ENCODE data around the gene SLC1A7.
A peak's percentile ranks its signal among the peaks of the same experiment; 100 is the strongest.

SLC1A7 gene

DNA sequence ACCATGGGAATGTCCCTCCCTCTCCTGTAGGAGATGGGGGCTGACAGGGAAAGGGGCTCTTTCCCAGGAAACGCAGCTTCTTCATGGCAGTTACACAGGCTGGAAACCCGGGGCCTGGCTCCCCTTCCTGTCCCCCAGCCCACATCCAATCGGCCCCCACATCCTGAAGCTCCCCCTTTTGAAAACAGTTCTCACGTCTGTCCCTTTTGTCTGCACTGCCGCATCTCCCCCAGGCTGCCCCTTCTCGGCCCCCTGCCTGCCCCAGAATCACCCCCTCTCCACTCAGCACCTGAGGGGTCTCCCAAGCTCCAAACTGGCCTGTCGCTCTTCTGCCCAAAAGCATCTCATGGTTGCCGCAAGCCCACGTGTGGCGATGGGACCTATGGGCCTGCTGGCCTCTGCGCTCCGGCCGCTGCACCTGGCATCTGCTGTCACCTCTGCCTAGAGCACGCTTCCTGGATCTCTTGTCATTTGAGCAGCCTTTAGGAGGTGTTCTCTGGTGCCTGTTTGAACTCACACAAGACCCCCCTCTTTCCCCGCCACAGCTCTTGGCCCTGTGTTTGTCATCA, 867 bp downstream of the SLC1A7 start:
- H3K9me3 ChIP-seq (replicated peaks; ENCODE audit: low read length) = no peaks in the 10 kb centered on the region
- H3K27me3 ChIP-seq (ENCODE audit: control insufficient read depth, insufficient read depth, low read length) = no peaks in the 10 kb centered on the region
- H3K4me2 ChIP-seq (ENCODE audit: low read length) = no peak overlapping the region
- H3K9ac ChIP-seq (ENCODE audit: low read depth, low read length) = no peak overlapping the region
- H3K36me3 ChIP-seq (ENCODE audit: insufficient read depth, low read length) = no peaks in the 10 kb centered on the region
- H3K4me3 ChIP-seq (ENCODE audit: low read length) = no peak overlapping the region
- H3K4me1 ChIP-seq (ENCODE audit: control insufficient read depth, insufficient read depth, low read length) = peaks cover 26% of the 10 kb centered on the region

DNA sequence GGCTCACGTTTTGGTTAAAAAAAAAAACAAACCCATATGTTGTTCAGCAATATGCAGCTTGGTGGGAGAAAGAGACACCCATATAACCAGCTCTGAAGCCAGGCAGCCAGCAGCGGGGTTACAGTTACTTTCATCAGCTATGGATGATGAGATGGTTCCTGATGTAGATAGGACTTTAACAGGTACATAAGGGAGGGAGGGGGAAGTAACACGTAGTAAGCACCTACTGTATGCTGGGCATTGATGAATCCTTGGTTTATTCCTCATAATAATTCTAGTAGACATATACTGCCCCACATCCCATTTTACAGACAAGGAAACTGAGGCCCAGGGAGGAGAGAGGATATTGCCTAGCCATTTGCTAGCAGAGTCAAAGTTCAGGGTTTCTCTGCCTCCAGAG, 2.0 kb downstream of the SLC1A7 start:
- Histone ChIP-seq H3K4me2 (ENCODE audit: low read length) (no peak overlapping the region), H3K36me3 (ENCODE audit: insufficient read depth, low read length) (no peaks in the 10 kb centered on the region), H3K4me1 (ENCODE audit: control insufficient read depth, insufficient read depth, low read length) (peaks cover 20% of the 10 kb centered on the region), H3K9me3 (replicated peaks; ENCODE audit: low read length) (no peaks in the 10 kb centered on the region), H3K27me3 (ENCODE audit: control insufficient read depth, insufficient read depth, low read length) (no peaks in the 10 kb centered on the region), H3K4me3 (ENCODE audit: low read length) (no peak overlapping the region), H3K9ac (ENCODE audit: low read depth, low read length) (no peak overlapping the region)

DNA sequence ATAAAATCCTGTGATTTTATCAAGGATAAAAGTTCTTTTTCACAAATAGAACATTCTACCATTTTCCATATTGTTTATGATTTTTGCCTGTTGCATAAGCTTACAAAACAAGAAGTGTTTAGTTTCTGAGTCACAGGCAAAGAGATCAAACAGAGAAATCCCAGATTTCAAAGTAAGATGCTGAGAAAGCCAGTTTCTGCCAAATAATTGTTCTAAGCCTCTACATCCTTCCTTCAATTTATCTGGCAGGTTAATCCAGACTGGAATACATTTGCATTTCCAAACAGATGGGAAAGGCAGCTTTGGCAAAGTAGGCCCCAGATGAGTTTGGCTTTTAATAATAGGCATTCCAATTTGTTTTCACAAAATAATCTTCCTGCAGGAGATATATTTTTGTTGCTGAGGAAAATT, 2.5 kb downstream of the SLC1A7 start:
- Histone ChIP-seq H3K27me3 (ENCODE audit: control insufficient read depth, insufficient read depth, low read length) (no peaks in the 10 kb centered on the region), H3K36me3 (ENCODE audit: insufficient read depth, low read length) (no peaks in the 10 kb centered on the region), H3K9ac (ENCODE audit: low read depth, low read length) (no peak overlapping the region), H3K4me2 (ENCODE audit: low read length) (no peak overlapping the region), H3K4me1 (ENCODE audit: control insufficient read depth, insufficient read depth, low read length) (peaks cover 22% of the 10 kb centered on the region), H3K9me3 (replicated peaks; ENCODE audit: low read length) (no peaks in the 10 kb centered on the region), H3K4me3 (ENCODE audit: low read length) (no peak overlapping the region)

DNA sequence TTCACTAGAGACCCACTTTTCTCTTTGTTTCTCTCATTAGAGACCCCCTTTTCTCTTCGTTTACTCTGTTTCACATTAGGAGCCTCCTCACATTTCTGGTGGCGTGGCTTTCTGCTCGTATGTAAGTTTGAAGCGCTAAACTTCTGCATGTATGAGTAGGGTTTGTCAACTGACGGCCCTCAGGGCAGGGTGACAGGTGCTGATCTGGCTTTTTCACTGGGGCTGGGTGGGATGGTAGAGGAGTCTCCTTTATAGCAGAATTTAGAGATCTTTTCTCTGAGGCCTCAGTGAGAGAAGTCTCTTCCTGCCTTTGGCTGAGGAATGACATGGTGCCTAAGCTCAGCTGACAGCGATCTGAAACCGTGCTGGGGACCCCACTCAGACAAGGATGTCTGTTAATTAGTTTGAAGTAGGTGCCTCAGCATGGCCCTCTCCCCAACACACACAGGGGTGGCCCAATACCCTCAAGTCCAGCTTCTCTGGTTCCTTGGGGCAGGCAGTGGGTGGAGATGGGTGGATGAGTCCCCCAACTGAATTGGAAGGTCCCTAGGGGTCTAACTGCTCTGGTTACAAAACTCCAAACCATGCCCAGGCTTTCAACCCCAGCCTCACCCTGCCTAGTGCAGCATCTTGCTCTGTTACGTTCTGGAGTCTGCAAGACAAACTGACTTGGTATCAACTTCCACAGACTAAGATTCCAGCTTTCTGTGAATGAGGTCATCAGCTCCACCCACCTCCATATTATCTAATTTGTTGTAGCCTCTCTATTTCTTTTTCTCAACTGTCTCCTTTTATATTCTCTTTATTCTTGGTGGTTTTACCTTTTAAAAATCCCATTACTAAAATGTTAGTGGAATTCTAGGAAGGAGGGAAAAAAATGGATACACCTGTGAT, 3.2 kb downstream of the SLC1A7 start:
- no peaks in the 10 kb centered on the region for H3K27me3 ChIP-seq (ENCODE audit: control insufficient read depth, insufficient read depth, low read length)
- H3K4me2 ChIP-seq (ENCODE audit: low read length) = no peak overlapping the region
- H3K4me3 ChIP-seq (ENCODE audit: low read length) = no peak overlapping the region
- H3K4me1 ChIP-seq (ENCODE audit: control insufficient read depth, insufficient read depth, low read length) = peaks cover 24% of the 10 kb centered on the region
- H3K9me3 ChIP-seq (replicated peaks; ENCODE audit: low read length) = no peaks in the 10 kb centered on the region
- no peaks in the 10 kb centered on the region for H3K36me3 ChIP-seq (ENCODE audit: insufficient read depth, low read length)
- no peak overlapping the region for H3K9ac ChIP-seq (ENCODE audit: low read depth, low read length)

DNA sequence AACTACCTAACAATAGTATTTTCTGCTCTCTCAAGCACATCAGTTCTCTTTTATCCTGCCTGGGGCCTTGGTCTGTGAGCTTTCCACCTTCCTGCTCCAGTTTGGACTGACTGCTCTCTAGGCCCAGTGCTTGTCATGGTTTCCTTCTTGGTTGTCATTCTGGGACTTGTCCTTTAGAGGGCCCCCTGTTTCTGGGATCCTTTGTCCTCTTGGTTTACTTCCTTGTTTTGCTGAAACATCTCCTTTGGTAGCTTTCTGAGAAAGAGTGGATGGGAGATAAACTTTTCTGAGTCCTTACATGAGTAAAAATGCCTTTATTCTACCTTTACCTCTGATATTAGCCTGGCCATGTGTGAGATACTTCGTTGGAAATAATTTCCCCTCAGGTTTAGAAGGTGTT, 4.7 kb downstream of the SLC1A7 start:
- no peaks in the 10 kb centered on the region for H3K27me3 ChIP-seq (ENCODE audit: control insufficient read depth, insufficient read depth, low read length)
- no peaks in the 10 kb centered on the region for H3K9me3 ChIP-seq (replicated peaks; ENCODE audit: low read length)
- no peaks in the 10 kb centered on the region for H3K36me3 ChIP-seq (ENCODE audit: insufficient read depth, low read length)
- H3K9ac ChIP-seq (ENCODE audit: low read depth, low read length) = no peak overlapping the region
- peaks cover 24% of the 10 kb centered on the region for H3K4me1 ChIP-seq (ENCODE audit: control insufficient read depth, insufficient read depth, low read length)
- no peak overlapping the region for H3K4me2 ChIP-seq (ENCODE audit: low read length)
- no peak overlapping the region for H3K4me3 ChIP-seq (ENCODE audit: low read length)

DNA sequence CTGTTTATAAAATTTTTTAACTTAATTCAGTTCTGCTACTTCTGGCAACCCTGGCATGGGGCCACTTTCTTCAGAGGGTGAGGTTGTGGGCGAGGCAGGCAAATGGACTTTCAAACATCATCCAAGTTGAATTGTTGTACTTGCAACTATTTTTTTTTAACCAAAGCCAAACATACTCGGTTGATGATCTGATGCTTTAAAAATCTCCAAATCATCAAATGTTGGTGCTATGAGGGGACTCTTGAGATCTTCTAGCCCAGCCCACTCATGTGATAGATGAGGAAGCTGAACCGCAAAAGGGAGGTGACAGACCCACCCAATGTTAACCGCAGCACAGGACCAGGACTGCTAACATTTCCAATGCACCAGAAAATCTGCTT, 6.7 kb downstream of the SLC1A7 start:
- Histone ChIP-seq H3K27me3 (ENCODE audit: control insufficient read depth, insufficient read depth, low read length) (no peaks in the 10 kb centered on the region), H3K9ac (ENCODE audit: low read depth, low read length) (peak overlapping the region; percentile 36), H3K4me1 (ENCODE audit: control insufficient read depth, insufficient read depth, low read length) (peaks cover 24% of the 10 kb centered on the region), H3K4me3 (ENCODE audit: low read length) (no peak overlapping the region), H3K4me2 (ENCODE audit: low read length) (peak overlapping the region; percentile 45), H3K36me3 (ENCODE audit: insufficient read depth, low read length) (no peaks in the 10 kb centered on the region), H3K9me3 (replicated peaks; ENCODE audit: low read length) (no peaks in the 10 kb centered on the region)

DNA sequence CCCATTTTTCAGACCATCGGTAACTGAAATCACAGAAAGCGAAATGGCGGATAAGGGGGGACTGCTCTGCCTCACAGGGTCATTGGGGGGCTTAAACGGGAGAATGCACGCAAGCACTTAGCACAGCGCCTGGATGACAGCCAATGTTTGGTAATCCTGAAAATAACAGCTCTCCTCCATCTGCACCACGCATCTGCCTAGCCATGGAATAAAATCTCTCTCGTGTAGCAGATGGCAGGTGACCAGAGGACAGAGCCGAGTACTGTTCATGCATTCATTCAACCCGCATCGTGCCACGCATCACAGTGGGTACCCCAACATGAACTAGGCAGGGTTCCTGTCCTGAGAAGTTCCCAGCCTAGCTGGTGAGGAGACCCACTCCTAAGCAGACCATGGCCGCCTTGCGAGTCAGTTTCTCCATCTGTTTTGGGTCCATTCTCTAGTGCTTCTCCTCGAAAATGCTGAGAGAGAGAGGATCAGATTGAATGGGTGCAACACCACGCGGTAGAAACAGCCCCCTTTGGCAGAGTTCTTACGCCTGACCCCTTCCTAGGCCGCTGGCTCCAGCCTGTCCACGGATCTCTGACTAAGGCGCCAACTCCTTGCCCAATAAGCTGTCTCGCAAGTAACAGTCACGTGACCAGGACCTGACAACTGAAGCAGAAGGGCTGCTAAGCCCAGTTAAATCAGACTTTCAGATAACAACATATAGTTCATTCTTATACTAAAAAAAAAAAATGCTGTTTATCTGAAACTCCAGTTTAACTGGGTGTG, 7.3 kb downstream of the SLC1A7 start:
- H3K4me1 ChIP-seq (ENCODE audit: control insufficient read depth, insufficient read depth, low read length) = peaks cover 20% of the 10 kb centered on the region
- no peaks in the 10 kb centered on the region for H3K9me3 ChIP-seq (replicated peaks; ENCODE audit: low read length)
- no peaks in the 10 kb centered on the region for H3K27me3 ChIP-seq (ENCODE audit: control insufficient read depth, insufficient read depth, low read length)
- peak overlapping the region; percentile 45 for H3K4me2 ChIP-seq (ENCODE audit: low read length)
- H3K4me3 ChIP-seq (ENCODE audit: low read length) = no peak overlapping the region
- peak overlapping the region; percentile 36 for H3K9ac ChIP-seq (ENCODE audit: low read depth, low read length)
- no peaks in the 10 kb centered on the region for H3K36me3 ChIP-seq (ENCODE audit: insufficient read depth, low read length)

DNA sequence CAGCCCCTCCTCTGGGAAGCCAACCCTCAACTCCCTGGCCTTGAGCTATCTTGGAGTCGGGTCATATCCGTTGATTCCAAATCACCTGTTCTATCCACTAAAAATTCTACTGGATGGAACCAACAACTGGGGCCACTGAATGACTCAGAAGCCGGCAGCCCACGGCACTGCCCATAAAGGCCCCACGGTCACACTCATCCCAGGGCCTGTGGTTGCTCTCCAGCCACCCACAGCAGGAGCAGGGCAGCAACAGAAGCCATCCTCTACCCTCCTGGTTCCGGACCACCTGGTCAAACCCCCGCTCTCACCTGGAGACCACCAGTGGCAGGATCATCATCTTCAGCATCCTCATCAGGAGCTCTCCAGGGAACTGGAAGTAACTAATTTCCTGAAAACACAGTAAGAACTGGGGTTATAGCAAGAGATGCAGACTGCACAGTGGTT, 8.4 kb downstream of the SLC1A7 start:
- no peaks in the 10 kb centered on the region for H3K27me3 ChIP-seq (ENCODE audit: control insufficient read depth, insufficient read depth, low read length)
- H3K9me3 ChIP-seq (replicated peaks; ENCODE audit: low read length) = no peaks in the 10 kb centered on the region
- no peak overlapping the region for H3K4me2 ChIP-seq (ENCODE audit: low read length)
- no peak overlapping the region for H3K4me3 ChIP-seq (ENCODE audit: low read length)
- H3K9ac ChIP-seq (ENCODE audit: low read depth, low read length) = no peak overlapping the region
- no peaks in the 10 kb centered on the region for H3K36me3 ChIP-seq (ENCODE audit: insufficient read depth, low read length)
- H3K4me1 ChIP-seq (ENCODE audit: control insufficient read depth, insufficient read depth, low read length) = peaks cover 11% of the 10 kb centered on the region

DNA sequence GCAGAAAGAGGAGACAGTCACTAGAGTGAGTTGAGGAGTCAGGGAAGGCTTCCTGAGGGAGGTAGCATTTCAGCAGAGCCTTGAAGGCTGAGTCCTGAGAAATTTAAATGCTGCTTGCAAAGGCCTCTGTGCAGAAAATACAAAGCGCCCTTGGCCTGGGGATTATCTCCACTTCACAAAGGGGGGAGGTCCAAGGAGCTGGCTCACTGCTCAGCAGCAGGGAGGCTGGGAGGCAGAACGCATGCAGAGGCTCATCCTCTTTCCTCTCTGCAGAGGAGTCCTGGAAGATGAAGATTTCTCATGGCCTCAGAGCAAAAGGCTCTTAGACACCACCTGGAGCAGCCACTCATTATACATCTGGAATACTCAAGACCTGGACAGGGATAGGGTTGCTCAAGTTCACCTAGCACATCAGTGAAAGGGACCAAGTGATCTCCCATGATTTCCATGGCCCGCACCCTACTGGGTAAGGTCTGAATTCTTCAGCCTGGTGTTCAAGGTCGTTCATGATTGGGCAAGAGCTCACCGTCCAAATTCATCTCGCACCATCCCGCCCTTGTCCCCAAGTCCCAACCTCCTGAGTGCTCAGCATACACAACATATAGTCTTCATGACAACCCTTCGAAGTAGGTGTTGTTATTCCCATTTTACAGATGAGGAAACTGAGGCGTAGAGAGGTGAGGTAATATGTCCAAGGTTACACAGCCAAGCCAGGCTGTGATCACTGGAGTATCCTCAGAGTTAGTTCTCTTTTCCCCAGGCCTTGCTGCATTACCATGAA, 9.0 kb downstream of the SLC1A7 start:
- Histone ChIP-seq H3K4me2 (ENCODE audit: low read length) (no peak overlapping the region), H3K9ac (ENCODE audit: low read depth, low read length) (no peak overlapping the region), H3K9me3 (replicated peaks; ENCODE audit: low read length) (no peaks in the 10 kb centered on the region), H3K27me3 (ENCODE audit: control insufficient read depth, insufficient read depth, low read length) (no peaks in the 10 kb centered on the region), H3K4me1 (ENCODE audit: control insufficient read depth, insufficient read depth, low read length) (peaks cover 11% of the 10 kb centered on the region), H3K4me3 (ENCODE audit: low read length) (no peak overlapping the region), H3K36me3 (ENCODE audit: insufficient read depth, low read length) (no peaks in the 10 kb centered on the region)

DNA sequence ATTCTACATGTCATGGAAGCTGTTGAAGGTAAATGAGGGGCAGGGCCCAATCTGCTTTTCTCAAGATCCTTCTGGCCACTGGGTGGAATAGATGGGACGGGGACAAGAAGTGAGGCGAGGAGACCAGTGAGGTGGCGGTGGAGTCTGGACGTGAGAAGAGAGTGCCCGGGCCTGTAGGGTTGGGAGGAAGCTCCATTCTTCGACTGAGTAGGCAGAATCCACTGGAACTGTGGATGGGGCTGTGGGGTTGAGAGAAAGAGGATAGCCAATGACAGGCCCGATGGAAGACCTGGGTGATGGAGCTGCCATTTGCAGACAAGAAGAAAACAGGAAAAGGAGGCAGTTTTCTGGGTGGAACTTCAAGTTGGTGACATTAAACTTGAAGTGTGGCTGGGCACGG, 10.3 kb downstream of the SLC1A7 start:
- H3K4me1 ChIP-seq (ENCODE audit: control insufficient read depth, insufficient read depth, low read length) = peaks cover 11% of the 10 kb centered on the region
- H3K9me3 ChIP-seq (replicated peaks; ENCODE audit: low read length) = no peaks in the 10 kb centered on the region
- no peaks in the 10 kb centered on the region for H3K36me3 ChIP-seq (ENCODE audit: insufficient read depth, low read length)
- no peak overlapping the region for H3K4me3 ChIP-seq (ENCODE audit: low read length)
- H3K27me3 ChIP-seq (ENCODE audit: control insufficient read depth, insufficient read depth, low read length) = no peaks in the 10 kb centered on the region
- H3K4me2 ChIP-seq (ENCODE audit: low read length) = no peak overlapping the region
- no peak overlapping the region for H3K9ac ChIP-seq (ENCODE audit: low read depth, low read length)

DNA sequence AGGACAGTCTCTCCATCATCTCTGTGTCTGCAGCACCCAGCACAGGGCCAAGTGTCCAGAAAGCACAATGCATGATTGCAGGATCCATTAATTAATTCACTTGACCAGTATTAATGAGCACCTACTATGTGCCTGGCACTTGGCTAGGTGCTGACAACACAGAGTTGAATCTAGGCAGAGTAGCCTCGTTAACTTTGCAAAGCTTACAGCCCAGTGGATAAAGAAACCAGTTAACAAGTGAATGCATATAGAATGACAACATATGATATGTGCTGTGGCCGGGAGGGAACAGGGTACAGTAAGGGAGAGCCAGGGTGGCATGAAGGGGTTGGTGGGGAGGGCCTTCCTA, 10.9 kb downstream of the SLC1A7 start:
- H3K4me1 ChIP-seq (ENCODE audit: control insufficient read depth, insufficient read depth, low read length) = peaks cover 11% of the 10 kb centered on the region
- H3K4me2 ChIP-seq (ENCODE audit: low read length) = no peak overlapping the region
- H3K9ac ChIP-seq (ENCODE audit: low read depth, low read length) = no peak overlapping the region
- no peak overlapping the region for H3K4me3 ChIP-seq (ENCODE audit: low read length)
- no peaks in the 10 kb centered on the region for H3K9me3 ChIP-seq (replicated peaks; ENCODE audit: low read length)
- no peaks in the 10 kb centered on the region for H3K27me3 ChIP-seq (ENCODE audit: control insufficient read depth, insufficient read depth, low read length)
- H3K36me3 ChIP-seq (ENCODE audit: insufficient read depth, low read length) = no peaks in the 10 kb centered on the region
